Spleen (tissue), 11 donors: ENCODE data around the gene PSMA6. TPM values are rescaled to one million over a fixed set of nuclear protein-coding genes. Genes with fewer than 3 reads are reported as not detected.
"Not testable (repeated sequence)": the region's sequence is repeated elsewhere in the genome, so short reads cannot be mapped to it uniquely, and the experiment has no call there.

Experiments used
- DNase-seq: peaks from one replicate; pipeline ENCODE4 v3.0.0-alpha.2; 2020
- H3K27ac ChIP-seq, 8 donors: fragments of 200-600 bp; sonication (generic) in 7 of 8; 1 replicate in 4 of 8; 2 replicates in 4 of 8; pipeline versions ENCODE4 v1.5.0 to v1.8.0; 2016 to 2021; ENCODE audit warnings: inconsistent platforms in 4 of 8, mild to moderate bottlenecking in 4 of 8, moderate library complexity in 1 of 8
- H3K27me3 ChIP-seq, 7 donors: fragments of 200-600 bp; sonication (generic) in 6 of 7; replicated peaks in 1 of 7; 1 replicate in 4 of 7; 2 replicates in 3 of 7; pipeline versions ENCODE4 v1.5.0 to v1.8.0; 2016 to 2021; ENCODE audit warnings: inconsistent platforms in 3 of 7, mild to moderate bottlenecking in 1 of 7
- H3K36me3 ChIP-seq, 6 donors: fragments of 200-600 bp; sonication (generic) in 5 of 6; 1 replicate in 4 of 6; 2 replicates in 2 of 6; pipeline versions ENCODE4 v1.5.0 to v1.8.0; 2016 to 2021; ENCODE audit warnings: inconsistent platforms in 2 of 6
- H3K4me1 ChIP-seq, 6 donors: fragments of 200-600 bp; sonication (generic) in 5 of 6; 1 replicate in 3 of 6; 2 replicates in 3 of 6; pipeline versions ENCODE4 v1.5.0 to v1.8.0; 2016 to 2021; ENCODE audit warnings: inconsistent platforms in 3 of 6
- H3K4me3 ChIP-seq, 8 donors: fragments of 200-600 bp; sonication (generic) in 7 of 8; 1 replicate in 4 of 8; 2 replicates in 4 of 8; pipeline versions ENCODE4 v1.5.0 to v1.8.0; 2016 to 2021; ENCODE audit warnings: inconsistent platforms in 4 of 8, mild to moderate bottlenecking in 4 of 8, moderate library complexity in 2 of 8
- H3K9me3 ChIP-seq, 8 donors: fragments of 200-600 bp; sonication (generic) in 7 of 8; 1 replicate in 4 of 8; 2 replicates in 4 of 8; pipeline versions ENCODE4 v1.5.0 to v1.8.0; 2016 to 2021; ENCODE audit warnings: inconsistent platforms in 4 of 8
- POLR2A ChIP-seq, 3 donors: fragments of 450-650 bp; IDR thresholded peaks; one replicate each; pipeline ENCODE4 v1.5.1; 2017; ENCODE audit warnings: antibody characterized with exemption in 3 of 3, mild to moderate bottlenecking in 1 of 3
- POLR2AphosphoS5 ChIP-seq, 3 donors: sonication (generic); formaldehyde crosslinking; IDR thresholded peaks; one replicate each; pipeline ENCODE4 v1.5.1; 2017; ENCODE audit warnings: antibody characterized with exemption in 3 of 3
- WGBS, 5 donors: extraction: QIAGEN DNeasy Blood & Tissue Kit in 3 of 5; methylation state at CpG; one replicate each; pipeline versions ENCODE4 v1.1.5 to v1.1.7; 2013 to 2018; 5-methylcytosine and 5-hydroxymethylcytosine counted together
- intact Hi-C: fragments of 100-400 bp; cut with DNase I; formaldehyde crosslinking; loops from one replicate; pipeline ENCODE4 v1.15.0; 2023; ENCODE audit warnings: low total_unique reads
- polyA plus RNA-seq, 3 donors: library from polyadenylated mRNA; stranded (reverse); fragments of 200-250 nt; gene quantifications; one replicate each; pipeline ENCODE4 v1.2.1, GENCODE V29; 2013
- total RNA-seq, 7 donors: library from RNA; depleted of rRNA in 3 of 7; stranded (reverse); fragments of >200 nt in 3 of 7; fragmentation: NEBNext Ultra II Directional in 4 of 7; extraction: Animal tissue kit (Norgen Biotek cat#: 25700) in 4 of 7; gene quantifications; one replicate each; pipeline versions ENCODE4 v1.1.0 to v1.2.1, GENCODE V29; 2016 to 2021
- TF ChIP-seq, protein P1 (sequence below), 11 experiments: fragments of 200-600 bp in 7 of 11; fragments of 450-650 bp in 4 of 11; sonication (generic) in 4 of 11; IDR thresholded peaks in 8 of 11; conservative IDR thresholded peaks in 3 of 11; 1 replicate in 7 of 11; 2 replicates in 4 of 11; pipeline versions ENCODE4 v1.4.0 to v1.8.0; 2016 to 2021; ENCODE audit warnings: antibody characterized with exemption in 11 of 11, inconsistent platforms in 4 of 11, mild to moderate bottlenecking in 1 of 11
- donor health status: healthy with polysubstance abuse.
- donor health status: DM: no; HTN: no; CAD: no; lungs with moderate emphysema.
- donor health status: DM: no; HTN: no; CAD: no.
- donor health status: Bipolar disorder and iron deficiency.
- donor health status: healthy.
- donor health status: DM: no; HTN: no; CAD: no.
- donor health status: DM: yes; HTN: yes; CAD: no.

Gene PSMA6
- total and polyA plus RNA-seq, 10 donors = 108 to 185 (median 131) TPM

GRCh38 chr14:35252451-35252868, 39.7 kb upstream of the PSMA6 start:
- intact Hi-C loops = no loop called here
- Histone ChIP-seq H3K4me1 (peaks cover 0 to 22% (median 7%) of the 10 kb centered on the region in 6 donors), H3K4me3 (no peak overlapping the region), H3K27ac (no peak overlapping the region), H3K9me3 (no peaks in the 10 kb centered on the region), H3K36me3 (peaks cover 0 to 7% (median 0%) of the 10 kb centered on the region in 6 donors), H3K27me3 (no peaks in the 10 kb centered on the region)
- TF ChIP-seq, protein P1, sequence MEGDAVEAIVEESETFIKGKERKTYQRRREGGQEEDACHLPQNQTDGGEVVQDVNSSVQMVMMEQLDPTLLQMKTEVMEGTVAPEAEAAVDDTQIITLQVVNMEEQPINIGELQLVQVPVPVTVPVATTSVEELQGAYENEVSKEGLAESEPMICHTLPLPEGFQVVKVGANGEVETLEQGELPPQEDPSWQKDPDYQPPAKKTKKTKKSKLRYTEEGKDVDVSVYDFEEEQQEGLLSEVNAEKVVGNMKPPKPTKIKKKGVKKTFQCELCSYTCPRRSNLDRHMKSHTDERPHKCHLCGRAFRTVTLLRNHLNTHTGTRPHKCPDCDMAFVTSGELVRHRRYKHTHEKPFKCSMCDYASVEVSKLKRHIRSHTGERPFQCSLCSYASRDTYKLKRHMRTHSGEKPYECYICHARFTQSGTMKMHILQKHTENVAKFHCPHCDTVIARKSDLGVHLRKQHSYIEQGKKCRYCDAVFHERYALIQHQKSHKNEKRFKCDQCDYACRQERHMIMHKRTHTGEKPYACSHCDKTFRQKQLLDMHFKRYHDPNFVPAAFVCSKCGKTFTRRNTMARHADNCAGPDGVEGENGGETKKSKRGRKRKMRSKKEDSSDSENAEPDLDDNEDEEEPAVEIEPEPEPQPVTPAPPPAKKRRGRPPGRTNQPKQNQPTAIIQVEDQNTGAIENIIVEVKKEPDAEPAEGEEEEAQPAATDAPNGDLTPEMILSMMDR (IDR thresholded peaks at IDR 0.05 in 8 of 11, conservative IDR thresholded peaks at IDR 0.05 in 3 of 11) = no peak
- TF ChIP-seq POLR2AphosphoS5 (IDR thresholded peaks at IDR 0.05) = no peak
- no peak for TF ChIP-seq POLR2A (IDR thresholded peaks at IDR 0.05)
- DNase-seq = no peak
- WGBS, 5 donors = 64 to 83% (median 67%) methylated on average over 1 of the region's 1 CpG

- peaks cover 0 to 16% (median 2%) of the 10 kb centered on the region in 6 donors for H3K4me1 ChIP-seq
- H3K27me3 ChIP-seq, DNase-seq, intact Hi-C loops, H3K9me3 ChIP-seq, H3K27ac ChIP-seq, H3K4me3 ChIP-seq, H3K36me3 ChIP-seq: not testable (repeated sequence)
- 95 to 99% (median 98%) methylated on average over 3 of the region's 3 CpGs for WGBS, 5 donors
Observed at GRCh38 chr14:35253056-35253455, 39.1 kb upstream of the PSMA6 start.

- WGBS, 5 donors = 86 to 95% (median 94%) methylated on average over 7 of the region's 7 CpGs
- intact Hi-C loops, H3K27me3 ChIP-seq, H3K36me3 ChIP-seq, H3K27ac ChIP-seq, H3K4me3 ChIP-seq, DNase-seq, H3K9me3 ChIP-seq: not testable (repeated sequence)
- peaks cover 0 to 13% (median 0%) of the 10 kb centered on the region in 6 donors for H3K4me1 ChIP-seq
Observed at GRCh38 chr14:35254034-35254622, 38.1 kb upstream of the PSMA6 start.

DNA sequence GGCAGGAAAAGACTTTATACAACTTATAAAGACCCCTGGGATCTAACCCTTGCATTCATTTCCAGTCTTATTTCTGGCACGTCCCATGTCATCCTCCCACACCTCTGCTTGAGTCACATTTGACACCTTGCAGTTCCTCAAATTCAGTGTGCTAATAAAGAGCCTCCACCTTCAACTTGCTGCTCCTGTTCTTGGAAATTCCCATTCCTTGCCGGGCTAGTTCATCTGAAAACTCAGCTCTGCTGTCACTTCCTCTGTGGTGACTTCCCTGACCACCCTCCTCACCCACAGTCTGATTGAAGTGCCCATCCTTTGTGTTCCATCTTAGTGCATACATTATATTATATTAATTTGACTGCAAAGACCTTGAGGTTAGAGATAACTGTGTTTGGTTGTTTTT, 37.4 kb upstream of the PSMA6 start:
- Histone ChIP-seq H3K4me3 (no peak overlapping the region), H3K36me3 (no peaks in the 10 kb centered on the region), H3K27me3 (no peaks in the 10 kb centered on the region), H3K9me3 (no peaks in the 10 kb centered on the region), H3K27ac (no peak overlapping the region), H3K4me1 (peaks cover 0 to 13% (median 0%) of the 10 kb centered on the region in 6 donors)
- TF ChIP-seq POLR2AphosphoS5 (IDR thresholded peaks at IDR 0.05) (no peak), POLR2A (IDR thresholded peaks at IDR 0.05) (no peak)
- TF ChIP-seq, protein P1 (IDR thresholded peaks at IDR 0.05 in 8 of 11, conservative IDR thresholded peaks at IDR 0.05 in 3 of 11) = no peak
- intact Hi-C loops = no loop called here
- no peak for DNase-seq
- 15 to 50% (median 33%) methylated on average over 2 of the region's 2 CpGs for WGBS, 5 donors

DNA sequence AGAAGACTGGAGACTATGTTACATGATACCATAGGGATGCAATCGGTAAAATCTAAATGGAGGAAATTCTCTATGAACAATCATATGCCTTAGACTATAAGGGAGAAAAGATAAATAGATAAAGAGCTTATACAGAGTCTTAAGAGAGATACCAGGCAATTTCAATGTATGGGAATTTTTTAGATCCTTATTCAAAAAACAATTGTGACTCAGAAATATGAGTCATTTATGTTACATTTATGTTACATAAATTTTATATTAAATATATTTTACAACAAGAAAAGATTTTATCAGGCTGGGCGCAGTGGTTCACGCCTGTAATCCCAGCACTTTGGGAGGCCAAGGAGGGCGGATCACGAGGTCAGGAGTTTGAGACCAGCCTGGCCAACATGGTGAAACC, 36.5 kb upstream of the PSMA6 start:
- no peaks in the 10 kb centered on the region for H3K27me3 ChIP-seq
- H3K27ac ChIP-seq = no peak overlapping the region
- TF ChIP-seq POLR2A (IDR thresholded peaks at IDR 0.05) (no peak), POLR2AphosphoS5 (IDR thresholded peaks at IDR 0.05) (no peak)
- TF ChIP-seq, protein P1 (IDR thresholded peaks at IDR 0.05 in 8 of 11, conservative IDR thresholded peaks at IDR 0.05 in 3 of 11) = no peak
- H3K9me3 ChIP-seq = peaks cover 0 to 2% (median 0%) of the 10 kb centered on the region in 8 donors
- no peak overlapping the region for H3K4me3 ChIP-seq
- no peak for DNase-seq
- H3K4me1 ChIP-seq = peaks cover 0 to 7% (median 0%) of the 10 kb centered on the region in 6 donors
- peaks cover 0 to 5% (median 0%) of the 10 kb centered on the region in 6 donors for H3K36me3 ChIP-seq
- WGBS, 5 donors = 96 to 100% (median 98%) methylated on average over 5 of the region's 5 CpGs
- intact Hi-C loops = no loop called here
